ENCODE measurements around the gene APOBEC2. TPM values are rescaled to one million over a fixed set of nuclear protein-coding genes. Genes with fewer than 3 reads are reported as not detected.

The APOBEC2 gene
- total and polyA plus RNA-seq, 4 donors: not detected

GRCh38 chr6:41049955-41050354 is 3.0 kb upstream of the APOBEC2 start:
- H3K27ac ChIP-seq (ENCODE audit: low read depth in 1 of 2, low read length in 2 of 2): no peak overlapping the region
- H3K9me3 ChIP-seq (ENCODE audit: control insufficient read depth, low read length): no peaks in the 10 kb centered on the region
- 84 to 89% methylated on average over 7 of the region's 7 CpGs for WGBS, 2 donors
- H3K4me1 ChIP-seq (ENCODE audit: control insufficient read depth in 1 of 2, insufficient read depth in 2 of 2, low read length in 2 of 2): no peaks in the 10 kb centered on the region
- no peak for DNase-seq
- no peak overlapping the region for H3K4me3 ChIP-seq (ENCODE audit: low read length in 2 of 2)
- no peak for ATAC-seq (ENCODE audit: low FRiP score)
- intact Hi-C loops (cut with DNase I): no loop called here
- H3K36me3 ChIP-seq (ENCODE audit: control insufficient read depth in 1 of 2, insufficient read depth in 2 of 2, low read length in 1 of 2): no peaks in the 10 kb centered on the region
- no peaks in the 10 kb centered on the region for H3K27me3 ChIP-seq (ENCODE audit: control insufficient read depth in 1 of 2, insufficient read depth in 2 of 2, low read length in 1 of 2)

GRCh38 chr6:41050536-41050935 is 2.5 kb upstream of the APOBEC2 start:
- H3K4me3 ChIP-seq (ENCODE audit: low read length in 2 of 2): no peak overlapping the region
- no peaks in the 10 kb centered on the region for H3K36me3 ChIP-seq (ENCODE audit: control insufficient read depth in 1 of 2, insufficient read depth in 2 of 2, low read length in 1 of 2)
- 83 to 86% methylated on average over 3 of the region's 3 CpGs for WGBS, 2 donors
- intact Hi-C loops (cut with DNase I): no loop called here
- H3K27ac ChIP-seq (ENCODE audit: low read depth in 1 of 2, low read length in 2 of 2): no peak overlapping the region
- DNase-seq (no peak), ATAC-seq (ENCODE audit: low FRiP score) (no peak)
- no peaks in the 10 kb centered on the region for H3K4me1 ChIP-seq (ENCODE audit: control insufficient read depth in 1 of 2, insufficient read depth in 2 of 2, low read length in 2 of 2)
- H3K27me3 ChIP-seq (ENCODE audit: control insufficient read depth in 1 of 2, insufficient read depth in 2 of 2, low read length in 1 of 2): no peaks in the 10 kb centered on the region
- no peaks in the 10 kb centered on the region for H3K9me3 ChIP-seq (ENCODE audit: control insufficient read depth, low read length)

DNA sequence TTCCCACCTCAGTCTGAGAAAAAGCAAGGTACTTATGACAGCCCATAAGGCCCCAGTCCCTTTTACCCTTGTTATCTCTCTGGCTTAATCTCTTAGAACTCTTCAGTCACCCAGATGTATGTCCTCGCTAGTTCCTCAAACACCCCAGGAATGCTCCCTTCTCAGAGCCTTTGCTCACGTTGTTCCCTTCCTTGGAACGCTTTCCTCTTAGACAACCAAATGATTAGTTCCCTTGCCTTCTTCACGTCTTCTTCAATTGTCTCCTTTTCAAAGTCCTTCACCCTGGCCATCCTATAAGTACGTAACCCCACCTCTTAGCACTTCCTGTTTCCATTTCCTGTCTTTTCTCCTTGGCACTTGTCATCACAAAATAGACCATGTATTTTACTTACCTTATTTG is 1.1 kb upstream of the APOBEC2 start:
- ATAC-seq (ENCODE audit: low FRiP score) (no peak), DNase-seq (no peak)
- WGBS, 2 donors: 89 to 93% methylated on average over 5 of the region's 5 CpGs

DNA sequence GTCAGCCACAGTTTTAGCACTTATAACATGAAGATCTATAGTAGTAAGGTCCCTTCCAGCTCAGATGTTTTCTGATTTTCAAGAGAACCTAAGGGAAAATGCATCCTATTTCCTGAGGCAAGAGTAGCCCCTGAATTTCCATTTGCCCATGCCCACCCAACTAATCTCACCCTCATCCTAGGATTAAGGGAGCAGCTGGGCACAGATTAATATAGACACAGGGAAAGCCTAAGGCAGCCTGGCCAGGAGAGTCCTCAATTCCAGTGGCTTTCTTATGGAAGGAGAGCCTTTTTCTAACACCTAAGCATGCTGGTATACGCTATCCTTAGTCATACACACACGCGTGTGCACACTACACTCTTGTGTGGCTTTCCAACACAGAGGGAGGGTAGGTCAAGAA is 1.5 kb downstream of the APOBEC2 start:
- no peak overlapping the region for H3K4me3 ChIP-seq (ENCODE audit: low read length in 2 of 2)
- no peaks in the 10 kb centered on the region for H3K27me3 ChIP-seq (ENCODE audit: control insufficient read depth in 1 of 2, insufficient read depth in 2 of 2, low read length in 1 of 2)
- ATAC-seq (ENCODE audit: low FRiP score) (no peak), DNase-seq (no peak)
- intact Hi-C loops (cut with DNase I): no loop called here
- no peaks in the 10 kb centered on the region for H3K4me1 ChIP-seq (ENCODE audit: control insufficient read depth in 1 of 2, insufficient read depth in 2 of 2, low read length in 2 of 2)
- H3K9me3 ChIP-seq (ENCODE audit: control insufficient read depth, low read length): no peaks in the 10 kb centered on the region
- WGBS, 2 donors: 95 to 98% methylated on average over 3 of the region's 3 CpGs
- H3K27ac ChIP-seq (ENCODE audit: low read depth in 1 of 2, low read length in 2 of 2): no peak overlapping the region
- no peaks in the 10 kb centered on the region for H3K36me3 ChIP-seq (ENCODE audit: control insufficient read depth in 1 of 2, insufficient read depth in 2 of 2, low read length in 1 of 2)

More for the DNA sequence above, 1.1 kb upstream of the APOBEC2 start:
- intact Hi-C loops (cut with DNase I): no loop called here
- no peak overlapping the region for H3K4me3 ChIP-seq (ENCODE audit: low read length in 2 of 2)
- H3K27me3 ChIP-seq (ENCODE audit: control insufficient read depth in 1 of 2, insufficient read depth in 2 of 2, low read length in 1 of 2): no peaks in the 10 kb centered on the region
- H3K27ac ChIP-seq (ENCODE audit: low read depth in 1 of 2, low read length in 2 of 2): no peak overlapping the region
- no peaks in the 10 kb centered on the region for H3K4me1 ChIP-seq (ENCODE audit: control insufficient read depth in 1 of 2, insufficient read depth in 2 of 2, low read length in 2 of 2)
- H3K36me3 ChIP-seq (ENCODE audit: control insufficient read depth in 1 of 2, insufficient read depth in 2 of 2, low read length in 1 of 2): no peaks in the 10 kb centered on the region
- H3K9me3 ChIP-seq (ENCODE audit: control insufficient read depth, low read length): no peaks in the 10 kb centered on the region

GRCh38 chr6:41055149-41055548 is 2.1 kb downstream of the APOBEC2 start:
- Histone ChIP-seq H3K9me3 (ENCODE audit: control insufficient read depth, low read length) (no peaks in the 10 kb centered on the region), H3K4me3 (ENCODE audit: low read length in 2 of 2) (no peak overlapping the region), H3K4me1 (ENCODE audit: control insufficient read depth in 1 of 2, insufficient read depth in 2 of 2, low read length in 2 of 2) (no peaks in the 10 kb centered on the region), H3K27me3 (ENCODE audit: control insufficient read depth in 1 of 2, insufficient read depth in 2 of 2, low read length in 1 of 2) (no peaks in the 10 kb centered on the region), H3K36me3 (ENCODE audit: control insufficient read depth in 1 of 2, insufficient read depth in 2 of 2, low read length in 1 of 2) (no peaks in the 10 kb centered on the region), H3K27ac (ENCODE audit: low read depth in 1 of 2, low read length in 2 of 2) (no peak overlapping the region)
- ATAC-seq (ENCODE audit: low FRiP score) (no peak), DNase-seq (no peak)
- 63 to 68% methylated on average over 3 of the region's 3 CpGs for WGBS, 2 donors
- intact Hi-C loops (cut with DNase I): no loop called here

- peaks cover 0 to 2% of the 10 kb centered on the region in 2 donors for H3K36me3 ChIP-seq (ENCODE audit: control insufficient read depth in 1 of 2, insufficient read depth in 2 of 2, low read length in 1 of 2)
- 83 to 87% methylated on average over 6 of the region's 6 CpGs for WGBS, 2 donors
- no peak overlapping the region for H3K4me3 ChIP-seq (ENCODE audit: low read length in 2 of 2)
- ATAC-seq (ENCODE audit: low FRiP score): no peak
- H3K27ac ChIP-seq (ENCODE audit: low read depth in 1 of 2, low read length in 2 of 2): no peak overlapping the region
- H3K9me3 ChIP-seq (ENCODE audit: control insufficient read depth, low read length): no peaks in the 10 kb centered on the region
- no peaks in the 10 kb centered on the region for H3K27me3 ChIP-seq (ENCODE audit: control insufficient read depth in 1 of 2, insufficient read depth in 2 of 2, low read length in 1 of 2)
- DNase-seq: no peak
- no peaks in the 10 kb centered on the region for H3K4me1 ChIP-seq (ENCODE audit: control insufficient read depth in 1 of 2, insufficient read depth in 2 of 2, low read length in 2 of 2)
- intact Hi-C loops (cut with DNase I): no loop called here
Measured at GRCh38 chr6:41056768-41057490, 3.9 kb downstream of the APOBEC2 start.

DNA sequence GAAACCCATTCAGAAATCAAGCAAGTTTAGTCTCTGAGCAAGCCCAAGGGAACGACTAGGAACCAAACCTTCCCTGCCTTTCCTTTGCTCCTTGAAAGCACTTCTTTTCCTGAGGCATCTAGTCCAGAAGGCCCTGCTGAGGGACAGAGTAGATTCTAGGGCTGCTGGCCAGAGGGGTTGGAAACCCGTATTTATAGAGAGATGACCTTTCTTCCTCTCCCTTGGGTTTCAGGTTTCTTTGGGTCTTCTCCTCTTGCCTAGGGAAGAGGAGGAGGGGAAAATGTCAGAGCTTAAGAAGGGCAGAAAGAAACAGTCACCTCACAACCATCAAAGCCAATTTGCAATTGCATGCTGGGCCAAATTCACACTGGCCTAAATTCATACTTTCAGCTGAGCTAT is 5.8 kb downstream of the APOBEC2 start:
- ATAC-seq (ENCODE audit: low FRiP score) (no peak), DNase-seq (no peak)
- no peak overlapping the region for H3K4me3 ChIP-seq (ENCODE audit: low read length in 2 of 2)
- H3K27me3 ChIP-seq (ENCODE audit: control insufficient read depth in 1 of 2, insufficient read depth in 2 of 2, low read length in 1 of 2): no peaks in the 10 kb centered on the region
- WGBS, 2 donors: 55 to 72% methylated on average over 2 of the region's 2 CpGs
- no peaks in the 10 kb centered on the region for H3K4me1 ChIP-seq (ENCODE audit: control insufficient read depth in 1 of 2, insufficient read depth in 2 of 2, low read length in 2 of 2)
- H3K27ac ChIP-seq (ENCODE audit: low read depth in 1 of 2, low read length in 2 of 2): no peak overlapping the region
- no peaks in the 10 kb centered on the region for H3K9me3 ChIP-seq (ENCODE audit: control insufficient read depth, low read length)
- peaks cover 0 to 2% of the 10 kb centered on the region in 2 donors for H3K36me3 ChIP-seq (ENCODE audit: control insufficient read depth in 1 of 2, insufficient read depth in 2 of 2, low read length in 1 of 2)
- intact Hi-C loops (cut with DNase I): no loop called here

DNA sequence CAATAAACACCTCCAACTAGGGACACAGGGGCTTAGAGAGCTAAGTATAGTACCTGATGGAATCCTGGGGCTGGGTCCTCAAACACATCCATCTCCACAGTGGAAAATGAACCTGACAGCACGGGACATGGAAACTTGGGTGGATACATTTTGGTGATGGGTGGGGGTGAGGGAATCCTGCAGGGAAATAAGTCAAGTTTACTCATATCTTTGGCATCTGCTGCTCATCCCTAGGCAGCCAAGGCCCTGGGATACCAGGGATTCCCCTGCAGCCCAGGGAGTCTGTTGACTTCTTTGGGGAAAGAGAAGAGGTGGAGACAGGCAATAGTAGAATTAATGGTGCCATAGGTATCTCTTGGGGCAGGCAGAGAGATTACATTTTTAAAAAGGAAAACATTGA is 6.6 kb downstream of the APOBEC2 start:
- no peaks in the 10 kb centered on the region for H3K27me3 ChIP-seq (ENCODE audit: control insufficient read depth in 1 of 2, insufficient read depth in 2 of 2, low read length in 1 of 2)
- H3K27ac ChIP-seq (ENCODE audit: low read depth in 1 of 2, low read length in 2 of 2): no peak overlapping the region
- H3K4me3 ChIP-seq (ENCODE audit: low read length in 2 of 2): no peak overlapping the region
- 39 to 73% methylated on average over 1 of the region's 1 CpG for WGBS, 2 donors
- DNase-seq (no peak), ATAC-seq (ENCODE audit: low FRiP score) (no peak)
- no peaks in the 10 kb centered on the region for H3K4me1 ChIP-seq (ENCODE audit: control insufficient read depth in 1 of 2, insufficient read depth in 2 of 2, low read length in 2 of 2)
- intact Hi-C loops (cut with DNase I): no loop called here
- H3K36me3 ChIP-seq (ENCODE audit: control insufficient read depth in 1 of 2, insufficient read depth in 2 of 2, low read length in 1 of 2): peaks cover 2 to 5% of the 10 kb centered on the region in 2 donors
- no peaks in the 10 kb centered on the region for H3K9me3 ChIP-seq (ENCODE audit: control insufficient read depth, low read length)

DNA sequence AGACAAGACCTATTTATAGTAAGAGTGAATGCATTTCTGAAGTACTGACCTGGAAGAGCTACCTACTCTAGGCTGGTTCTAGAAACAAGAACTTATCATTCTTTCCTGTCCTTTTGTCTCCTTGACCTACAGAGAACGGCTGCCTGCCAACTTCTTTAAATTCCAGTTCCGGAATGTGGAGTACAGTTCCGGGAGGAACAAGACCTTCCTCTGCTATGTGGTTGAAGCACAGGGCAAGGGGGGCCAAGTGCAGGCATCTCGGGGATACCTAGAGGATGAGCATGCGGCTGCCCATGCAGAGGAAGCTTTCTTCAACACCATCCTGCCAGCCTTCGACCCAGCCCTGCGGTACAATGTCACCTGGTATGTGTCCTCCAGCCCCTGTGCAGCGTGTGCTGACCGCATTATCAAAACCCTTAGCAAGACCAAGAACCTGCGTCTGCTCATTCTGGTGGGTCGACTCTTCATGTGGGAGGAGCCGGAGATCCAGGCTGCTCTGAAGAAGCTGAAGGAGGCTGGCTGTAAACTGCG is 8.3 kb downstream of the APOBEC2 start:
- WGBS, 2 donors: 88 to 90% methylated on average over 13 of the region's 13 CpGs

More for the DNA sequence above, 8.3 kb downstream of the APOBEC2 start:
- Histone ChIP-seq H3K4me1 (ENCODE audit: control insufficient read depth in 1 of 2, insufficient read depth in 2 of 2, low read length in 2 of 2) (no peaks in the 10 kb centered on the region), H3K27me3 (ENCODE audit: control insufficient read depth in 1 of 2, insufficient read depth in 2 of 2, low read length in 1 of 2) (no peaks in the 10 kb centered on the region), H3K4me3 (ENCODE audit: low read length in 2 of 2) (no peak overlapping the region), H3K27ac (ENCODE audit: low read depth in 1 of 2, low read length in 2 of 2) (no peak overlapping the region), H3K9me3 (ENCODE audit: control insufficient read depth, low read length) (no peaks in the 10 kb centered on the region), H3K36me3 (ENCODE audit: control insufficient read depth in 1 of 2, insufficient read depth in 2 of 2, low read length in 1 of 2) (peaks cover 5% of the 10 kb centered on the region in 2 donors)
- intact Hi-C loops (cut with DNase I): no loop called here
- DNase-seq: no peak
- ATAC-seq (ENCODE audit: low FRiP score): no peak
